GM21717 (cell line): Measurements from ENCODE around the gene ACER2.

Source experiments
- ATAC-seq: cut with Tn5 transposase; IDR thresholded peaks from one replicate; pipeline ENCODE4 v1.9.1; 2021; ENCODE audit warnings: mild to moderate bottlenecking, moderate library complexity; ENCODE audit not compliant: unreplicated experiment

The ACER2 gene

DNA sequence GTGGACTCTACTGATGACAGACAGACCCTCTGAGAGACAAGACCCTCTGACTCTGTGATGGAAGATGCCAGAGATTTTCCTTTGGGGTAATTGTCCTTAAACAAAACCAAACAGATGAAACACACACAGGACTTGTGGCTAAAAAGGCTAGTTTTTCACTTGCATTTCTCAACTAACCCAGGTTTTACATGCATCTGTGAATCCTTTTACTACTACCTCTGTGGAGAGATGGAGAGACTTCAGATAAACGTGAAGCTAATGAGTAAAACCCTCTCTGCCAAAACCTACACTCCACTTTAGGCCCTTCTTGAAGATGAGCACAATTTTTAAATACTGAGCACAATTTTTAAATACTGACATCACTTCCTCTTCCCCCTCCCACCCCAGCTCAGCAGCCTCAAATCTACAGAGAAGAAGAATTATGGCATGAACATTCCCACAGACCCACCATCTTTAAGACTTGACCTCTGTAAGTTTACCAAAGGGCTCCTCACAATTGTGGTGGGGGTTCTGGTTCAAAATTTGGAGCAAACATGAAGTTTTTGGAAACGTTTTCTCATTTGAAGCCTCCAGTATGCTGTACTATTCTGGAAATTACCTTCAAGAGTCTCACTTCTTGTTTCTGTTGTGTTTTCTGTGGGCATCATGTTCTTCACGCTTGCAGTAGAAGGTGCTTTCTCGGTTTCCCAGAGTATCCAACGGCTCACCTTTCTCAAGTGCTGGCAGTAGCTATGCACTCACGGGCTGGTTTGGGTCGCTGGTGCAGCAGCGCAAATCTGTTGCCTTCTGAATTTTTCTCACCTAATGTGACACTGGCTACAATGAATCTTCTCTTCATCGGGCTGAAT, 42.7 kb downstream of the ACER2 start:
- ATAC-seq = peak; percentile 95

GRCh38 chr9:19456426-19456825, 47.6 kb downstream of the ACER2 start:
- ATAC-seq = no peak

DNA sequence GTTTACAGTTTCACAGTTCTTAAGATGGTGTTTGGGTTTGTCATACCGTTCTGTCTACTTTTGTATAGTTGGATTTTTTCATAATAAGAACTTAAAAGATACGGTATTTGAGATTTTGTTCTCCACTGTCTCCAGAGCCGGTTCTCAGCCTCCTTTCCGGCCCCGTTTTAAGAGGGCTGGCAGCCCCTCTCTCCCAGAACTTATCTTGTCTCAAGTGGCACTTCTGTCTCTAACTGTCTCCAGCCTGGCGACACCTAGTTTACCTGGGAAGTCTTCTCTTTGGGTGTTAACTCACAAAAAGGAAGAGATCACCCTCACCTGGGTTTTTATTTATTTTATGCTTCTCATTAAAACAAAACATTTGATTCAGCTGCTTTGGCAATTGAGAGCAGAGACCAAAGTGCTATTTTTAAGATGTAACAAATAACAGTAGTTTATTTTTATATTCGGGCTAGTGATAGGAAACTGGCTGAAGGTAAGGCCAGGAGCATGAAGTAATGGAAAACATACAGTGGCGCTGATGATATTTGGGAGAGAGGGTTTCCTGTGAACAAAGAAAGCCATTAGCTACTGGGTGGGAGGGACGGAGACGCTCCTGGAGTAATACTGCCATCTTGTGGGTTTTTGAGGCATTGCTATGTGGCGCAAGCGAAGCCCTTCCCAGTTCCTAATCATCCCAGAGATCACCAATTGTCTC, 48.3 kb downstream of the ACER2 start:
- peak; percentile 84 for ATAC-seq

GRCh38 chr9:19457693-19458009, 48.8 kb downstream of the ACER2 start:
- ATAC-seq = peak; percentile 31

DNA sequence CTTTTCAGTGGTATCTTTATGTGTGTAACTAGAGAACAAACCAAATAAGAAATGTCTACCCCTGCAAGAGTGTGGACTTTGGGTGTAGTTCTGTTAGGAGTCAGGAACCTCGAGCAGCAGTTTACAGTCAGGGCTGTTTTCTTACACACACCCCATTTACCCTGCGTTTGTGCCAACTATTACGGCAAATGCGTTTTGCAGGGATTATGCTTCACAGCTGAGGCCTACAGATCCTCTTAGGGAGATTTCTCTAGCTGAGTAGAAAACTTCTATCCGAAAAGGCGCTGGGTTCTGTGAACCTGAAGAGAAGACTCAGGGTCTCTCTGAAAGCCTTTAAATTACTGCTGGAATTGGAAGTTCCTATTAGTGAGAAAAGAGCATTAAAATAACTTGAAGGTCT, 51.4 kb downstream of the ACER2 start:
- no peak for ATAC-seq

GRCh38 chr9:19461135-19461534, 52.3 kb downstream of the ACER2 start:
- ATAC-seq = no peak

DNA sequence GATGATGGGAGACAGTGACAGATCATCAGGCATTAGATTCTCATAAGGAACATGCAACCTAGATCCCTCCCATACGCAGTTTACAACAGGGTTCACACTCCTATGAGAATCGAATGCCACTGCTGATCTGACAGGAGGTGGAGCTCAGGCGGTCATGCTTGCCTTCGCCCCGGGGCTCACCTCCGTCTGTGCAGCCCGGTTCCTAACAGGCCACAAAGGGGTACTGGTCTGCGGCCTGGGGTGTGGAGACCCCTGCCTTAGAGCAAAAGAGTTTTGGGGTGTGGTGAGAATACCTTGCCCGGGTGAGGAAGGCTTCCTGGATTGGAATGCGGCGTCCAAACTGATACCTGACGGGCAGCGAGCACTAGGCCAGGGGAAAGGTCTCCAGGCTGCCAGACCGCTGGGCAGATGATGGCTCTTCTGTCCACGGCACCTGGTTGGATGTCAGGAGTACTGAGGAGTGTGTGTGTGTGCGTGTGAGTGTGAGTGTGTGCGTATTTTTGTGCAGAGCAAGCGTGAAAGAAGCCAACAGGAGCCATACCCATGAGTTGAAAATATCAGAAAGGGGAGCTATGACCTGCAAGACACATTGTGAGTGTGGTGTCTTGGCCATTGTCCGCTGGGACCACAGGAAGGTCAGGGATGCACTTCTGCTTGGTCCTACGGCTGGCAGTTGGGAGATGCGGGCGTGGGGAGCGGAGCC, 55.4 kb downstream of the ACER2 start:
- ATAC-seq = no peak

GRCh38 chr9:19464764-19465585, 56.2 kb downstream of the ACER2 start:
- peak; percentile 92 for ATAC-seq

GRCh38 chr9:19465586-19466279, 56.9 kb downstream of the ACER2 start:
- no peak for ATAC-seq

GRCh38 chr9:19466280-19466639, 57.5 kb downstream of the ACER2 start:
- ATAC-seq = no peak

- ATAC-seq = no peak
Measured at GRCh38 chr9:19469271-19469670, 60.5 kb downstream of the ACER2 start.

- no peak for ATAC-seq
Measured at GRCh38 chr9:19470567-19470966, 61.8 kb downstream of the ACER2 start.

DNA sequence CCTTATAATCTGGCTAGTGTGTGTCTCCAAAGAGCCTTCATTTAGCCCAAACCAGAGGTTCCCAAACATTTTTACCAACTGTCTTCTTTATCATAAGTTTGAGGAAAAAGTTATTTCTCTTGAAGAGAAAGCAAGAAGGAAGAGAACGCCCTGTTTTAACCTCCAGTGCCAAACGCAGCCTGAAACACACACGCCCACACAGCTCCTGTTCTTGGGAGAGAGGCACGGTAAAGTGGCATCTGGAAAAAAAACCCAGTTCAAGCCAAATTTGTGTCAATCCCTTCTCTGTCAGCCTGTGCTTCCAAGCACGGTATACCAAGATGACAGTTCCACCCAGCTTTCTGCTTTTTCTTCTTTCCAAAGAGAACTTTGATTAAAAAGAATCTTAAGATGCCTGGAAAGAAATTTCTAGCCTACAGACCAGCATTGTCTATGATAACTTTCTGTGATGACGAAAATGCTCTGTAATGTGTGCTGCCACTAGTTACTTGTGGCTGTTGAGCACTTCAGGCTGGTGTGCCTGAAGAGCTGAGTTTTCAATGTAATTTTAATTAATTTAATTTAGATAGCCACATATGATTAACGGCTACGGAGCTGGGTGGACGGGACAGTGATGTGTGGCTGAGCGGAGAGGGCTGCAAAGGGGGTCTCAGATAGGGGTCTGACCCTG, 62.3 kb downstream of the ACER2 start:
- ATAC-seq = no peak

- ATAC-seq = peak; percentile 78
Measured at GRCh38 chr9:19471737-19472648, 63.2 kb downstream of the ACER2 start.

- ATAC-seq = no peak
Measured at GRCh38 chr9:19473605-19474004, 64.8 kb downstream of the ACER2 start.

DNA sequence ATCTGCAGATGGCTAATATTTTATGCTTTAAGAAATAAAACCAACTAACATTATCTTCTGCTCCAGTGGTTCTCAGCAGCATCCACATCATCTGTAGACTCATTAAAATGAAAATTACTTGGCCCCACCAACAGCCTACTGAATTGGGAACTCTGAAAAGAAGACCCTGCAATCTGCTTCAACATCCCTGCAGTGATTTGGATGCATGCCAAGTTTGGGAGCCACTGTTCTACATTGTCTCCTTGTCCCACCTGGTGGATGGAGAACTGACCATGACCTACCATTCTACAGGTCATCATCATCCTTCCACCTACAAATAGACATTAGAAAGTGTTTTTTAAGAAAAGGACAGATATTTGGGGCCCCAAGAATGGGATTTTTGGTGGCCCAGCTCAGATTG, 71.1 kb downstream of the ACER2 start:
- ATAC-seq = no peak

- ATAC-seq = no peak
Measured at GRCh38 chr9:19480345-19480744, 71.5 kb downstream of the ACER2 start.

DNA sequence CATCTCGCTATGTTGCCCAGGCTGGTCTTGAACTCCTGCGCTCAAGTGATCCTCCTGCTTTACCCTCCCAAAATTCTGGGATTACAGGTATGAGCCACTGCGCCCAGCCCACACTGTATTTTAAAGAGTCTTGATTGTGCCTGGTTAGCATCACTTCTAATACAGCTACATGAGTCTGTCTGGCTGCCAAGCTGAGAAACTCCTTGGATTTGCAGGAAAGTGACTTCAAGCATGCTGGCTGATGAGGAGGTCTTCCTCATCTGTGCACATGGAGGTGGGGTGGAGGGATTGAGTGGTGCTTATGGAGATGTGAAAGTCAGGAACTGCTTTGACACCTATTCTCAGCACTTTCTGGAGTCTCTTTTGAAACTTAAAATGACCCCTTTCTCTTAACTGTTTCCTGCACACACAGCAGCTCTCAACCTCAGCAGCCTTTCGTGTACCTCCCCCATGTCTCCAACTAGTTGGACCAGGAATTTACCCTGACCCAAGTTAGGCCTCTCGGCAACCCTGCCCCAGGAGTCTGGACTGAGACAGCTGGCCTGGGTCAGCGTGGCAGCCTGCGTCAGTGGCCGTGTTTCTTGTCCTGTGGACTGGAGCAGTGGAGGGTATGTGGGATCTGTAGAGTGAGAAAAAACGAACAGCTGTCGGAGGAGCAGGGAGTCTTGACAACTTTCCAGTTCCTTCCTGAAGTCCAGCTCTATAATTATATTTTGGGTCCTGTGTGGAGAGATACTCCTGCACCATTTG, 72.5 kb downstream of the ACER2 start:
- no peak for ATAC-seq
